GM21717 (cell line): ENCODE measurements around the gene BPIFA3.

ENCODE experiments used
- ATAC-seq: cut with Tn5 transposase; IDR thresholded peaks from one replicate; pipeline ENCODE4 v1.9.1; 2021; ENCODE audit warnings: mild to moderate bottlenecking, moderate library complexity; ENCODE audit not compliant: unreplicated experiment

BPIFA3 gene

DNA sequence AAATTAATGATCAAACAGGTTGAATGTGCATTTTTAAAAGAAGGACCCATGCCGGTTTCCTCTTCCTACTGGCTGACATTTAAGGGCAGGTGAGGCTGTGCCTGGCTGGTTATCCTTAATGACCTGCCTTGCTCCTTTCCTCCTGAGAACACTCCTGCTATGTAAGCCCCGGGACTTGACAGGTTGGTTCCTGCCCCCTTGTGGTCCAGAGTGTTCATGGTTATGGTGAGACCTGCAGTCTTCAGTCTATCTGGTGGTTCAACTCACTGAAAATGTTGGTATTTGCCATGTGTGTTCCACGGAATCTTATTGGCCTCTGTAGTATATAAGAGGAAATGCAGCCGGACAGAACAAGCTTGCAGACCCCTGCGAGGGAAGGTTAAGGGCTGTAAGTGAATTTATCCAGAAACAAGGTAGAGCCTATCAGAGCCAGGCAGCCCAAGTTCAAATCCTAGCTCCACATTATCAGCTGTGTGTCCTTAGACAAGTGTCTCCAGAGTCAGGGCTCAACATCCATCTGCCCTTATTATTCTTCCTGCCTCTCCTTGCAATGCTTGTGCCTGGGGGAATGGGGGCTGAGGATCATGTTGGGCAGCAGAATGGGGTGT, 5.2 kb upstream of the BPIFA3 start:
- ATAC-seq, result no peak

DNA sequence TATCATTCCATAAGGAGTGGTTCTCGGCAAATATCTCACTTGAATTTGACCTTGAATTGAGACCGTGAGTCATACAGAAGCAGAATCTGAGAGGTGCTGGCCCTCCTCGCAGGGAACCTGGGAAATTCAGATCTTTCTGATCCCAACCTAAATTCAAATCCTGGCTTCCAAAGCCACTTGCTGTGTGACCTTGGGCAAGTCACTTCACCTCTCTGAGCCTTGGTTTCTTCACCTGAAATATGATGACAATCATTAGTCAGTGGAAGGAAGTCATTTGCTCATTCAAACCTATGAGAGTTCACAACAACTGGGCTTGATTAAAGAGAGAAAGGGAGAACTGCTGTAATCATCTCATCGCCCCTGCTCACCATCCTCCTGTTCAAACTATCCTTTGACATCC, 7.2 kb downstream of the BPIFA3 start:
- ATAC-seq, result no peak

DNA sequence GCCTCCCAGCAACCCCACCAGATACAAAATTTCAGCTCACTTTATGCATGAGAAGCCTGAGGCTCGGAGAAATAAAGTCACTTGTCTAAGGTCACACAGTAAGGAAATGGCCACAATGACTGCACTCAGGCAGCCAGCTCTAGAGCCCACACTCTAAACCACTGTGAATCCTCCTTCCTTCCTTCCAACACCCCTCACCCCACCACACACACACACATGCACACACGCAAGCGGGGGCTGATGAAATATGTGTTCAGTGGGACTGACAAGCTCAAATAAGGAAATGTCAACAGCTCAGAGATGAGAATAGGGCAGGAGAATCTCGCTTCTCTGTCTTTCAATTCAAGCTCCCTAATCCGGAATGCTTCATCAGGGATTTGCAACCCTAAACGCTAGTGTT, 12.7 kb downstream of the BPIFA3 start:
- ATAC-seq, result no peak

DNA sequence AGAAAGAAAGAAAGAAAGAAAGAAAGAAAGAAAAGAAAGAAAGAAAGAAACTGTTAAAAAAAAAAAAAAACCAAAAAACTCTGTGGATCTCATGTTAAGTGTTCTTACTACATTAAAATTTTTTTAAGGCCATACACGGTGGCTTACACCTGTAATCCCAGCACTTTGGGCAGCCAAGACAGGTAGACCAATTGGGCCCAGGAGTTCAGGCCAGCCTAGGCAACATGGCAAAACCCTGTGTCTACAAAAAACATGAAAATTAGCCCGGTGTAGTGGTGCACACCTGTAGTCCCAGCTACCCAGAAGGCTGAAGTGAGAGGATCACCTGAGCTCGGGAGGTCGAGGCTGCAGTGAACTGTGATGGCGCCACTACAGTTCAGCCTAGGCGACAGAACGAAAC, 14.1 kb downstream of the BPIFA3 start:
- no peak for ATAC-seq

DNA sequence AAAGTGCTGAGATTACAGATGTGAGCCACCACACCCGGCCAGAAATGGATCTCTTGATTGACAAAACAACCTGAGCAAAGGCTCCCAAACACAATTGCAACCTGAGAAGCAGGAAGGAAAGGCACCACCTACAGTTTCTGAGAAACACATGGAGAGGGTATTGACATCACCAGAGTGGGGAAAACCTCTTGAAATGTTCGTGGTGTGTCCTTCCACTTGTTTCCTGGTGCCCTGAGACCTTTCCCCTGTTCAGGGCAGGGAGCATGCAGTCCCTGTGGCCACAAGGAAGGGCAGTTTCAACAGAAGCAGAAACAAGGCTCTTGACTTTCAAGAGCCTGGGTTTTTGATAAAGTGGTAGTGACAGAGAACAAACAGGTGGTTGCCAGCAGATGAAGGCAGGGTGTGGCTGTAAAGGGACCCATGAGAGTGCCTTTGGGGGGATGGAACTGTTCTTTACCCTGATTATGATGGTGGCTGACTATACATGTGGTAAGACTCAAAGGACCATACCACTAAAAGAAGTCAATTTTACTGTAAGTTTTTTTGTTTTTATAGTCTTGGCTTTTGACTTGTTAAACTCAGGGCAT, 15.4 kb downstream of the BPIFA3 start:
- no peak for ATAC-seq

DNA sequence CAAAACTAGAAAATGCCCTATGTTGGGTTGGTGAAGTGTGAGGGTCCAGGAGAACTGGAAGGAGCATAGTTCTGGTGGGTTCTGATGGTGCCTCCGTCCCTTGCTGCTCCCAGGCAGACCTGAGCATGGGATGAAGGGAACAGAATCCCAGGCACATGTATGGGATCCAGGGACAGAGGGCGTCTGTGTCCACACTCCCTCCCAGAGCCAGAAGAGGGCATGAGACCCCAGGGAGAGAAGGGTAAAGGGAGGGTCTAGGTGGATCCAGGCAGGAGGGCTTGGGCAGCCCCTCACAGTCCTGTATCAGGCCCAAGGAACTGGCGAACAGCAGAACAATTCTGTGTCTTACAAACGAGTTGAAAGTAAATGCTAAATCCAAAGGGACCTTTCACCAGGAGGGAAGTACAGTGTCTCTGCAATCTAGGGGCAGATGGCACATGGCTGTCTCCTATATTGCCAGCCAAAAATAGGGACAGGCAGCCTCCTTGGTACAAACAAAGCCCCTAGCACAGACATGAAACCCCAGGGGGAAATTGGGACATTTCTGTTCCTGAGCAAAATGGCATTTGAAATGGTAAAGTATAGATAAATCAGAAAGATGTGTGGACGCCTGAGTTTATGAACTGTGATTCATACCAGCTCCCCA, 16.1 kb downstream of the BPIFA3 start:
- no peak for ATAC-seq

DNA sequence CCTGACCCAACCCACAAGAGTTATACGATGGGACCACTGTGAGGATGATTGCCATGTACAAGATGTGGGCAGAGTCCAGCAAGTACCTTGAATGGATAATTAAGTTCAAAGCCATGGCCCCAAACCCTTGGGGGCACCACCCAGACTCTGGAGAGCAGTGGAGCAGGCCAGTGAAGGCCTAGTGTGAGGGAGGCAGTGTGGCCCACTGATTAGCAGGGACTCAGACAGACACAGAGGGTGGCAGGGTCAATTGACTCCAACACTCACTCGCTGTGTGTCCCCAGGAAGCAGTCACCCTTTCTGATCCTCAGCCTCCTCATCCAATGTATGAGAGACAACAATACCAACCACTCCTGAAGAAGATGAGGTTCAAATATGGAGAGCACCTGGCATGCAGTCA, 16.9 kb downstream of the BPIFA3 start:
- ATAC-seq, result no peak

DNA sequence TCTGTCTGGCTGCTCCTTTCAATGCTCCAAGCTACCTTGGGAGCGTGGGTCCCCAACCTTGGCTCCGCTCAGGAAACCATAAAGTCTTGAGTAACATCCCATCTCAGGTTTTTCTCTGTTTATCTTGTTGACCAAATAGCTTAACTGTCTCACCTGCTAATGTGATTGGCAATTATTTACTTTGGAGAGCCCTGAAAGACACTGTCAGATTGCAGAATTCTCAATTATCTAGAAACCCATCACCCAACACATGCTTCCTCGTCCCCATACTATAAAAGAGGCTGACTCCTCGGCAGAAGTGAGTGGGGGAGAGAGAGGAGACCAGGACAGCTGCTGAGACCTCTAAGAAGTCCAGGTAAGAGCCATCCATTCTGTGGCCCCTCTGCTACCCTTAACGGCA, 18.5 kb downstream of the BPIFA3 start, which contains the start of gene BPIFA1:
TSS of gene BPIFA1 (plus strand) at position 301 of the 400 bp plus-strand sequence. CDS start 1,716 bp downstream, outside the sequence.
- no peak for ATAC-seq

DNA sequence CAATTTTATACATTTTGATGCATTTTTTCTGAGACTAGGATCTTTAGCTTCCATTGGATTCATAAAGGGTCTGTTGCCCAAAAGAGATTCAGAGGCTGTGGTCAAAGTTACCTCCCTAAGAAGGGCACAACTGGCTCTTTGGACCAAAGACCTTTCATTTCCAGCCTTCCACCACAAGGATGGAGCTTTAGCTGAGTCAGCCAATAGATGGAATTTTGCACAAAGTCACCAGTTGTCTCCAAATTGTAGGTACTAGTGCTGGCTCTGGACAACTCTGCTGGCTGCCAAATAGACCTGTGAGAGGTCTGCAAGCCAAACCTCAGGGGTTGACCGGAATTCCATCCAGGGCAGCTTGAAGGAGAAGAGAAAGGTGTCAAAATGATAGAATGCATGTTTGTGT, 19.2 kb downstream of the BPIFA3 start:
- no peak for ATAC-seq

DNA sequence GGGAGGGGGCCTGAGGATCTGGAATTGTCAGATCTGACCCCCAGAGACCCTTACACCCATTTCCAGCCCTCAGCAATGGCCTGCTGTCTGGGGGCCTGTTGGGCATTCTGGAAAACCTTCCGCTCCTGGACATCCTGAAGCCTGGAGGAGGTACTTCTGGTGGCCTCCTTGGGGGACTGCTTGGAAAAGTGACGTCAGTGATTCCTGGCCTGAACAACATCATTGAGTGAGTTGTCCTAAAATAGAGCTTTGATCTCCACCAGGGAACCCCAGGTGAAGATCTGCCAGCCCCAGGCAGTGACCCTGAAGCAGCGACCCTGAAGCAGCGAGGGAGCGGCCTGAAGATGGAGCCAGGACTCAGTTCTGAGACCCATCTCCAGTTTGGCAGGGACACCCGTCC, 20.8 kb downstream of the BPIFA3 start:
- no peak for ATAC-seq

DNA sequence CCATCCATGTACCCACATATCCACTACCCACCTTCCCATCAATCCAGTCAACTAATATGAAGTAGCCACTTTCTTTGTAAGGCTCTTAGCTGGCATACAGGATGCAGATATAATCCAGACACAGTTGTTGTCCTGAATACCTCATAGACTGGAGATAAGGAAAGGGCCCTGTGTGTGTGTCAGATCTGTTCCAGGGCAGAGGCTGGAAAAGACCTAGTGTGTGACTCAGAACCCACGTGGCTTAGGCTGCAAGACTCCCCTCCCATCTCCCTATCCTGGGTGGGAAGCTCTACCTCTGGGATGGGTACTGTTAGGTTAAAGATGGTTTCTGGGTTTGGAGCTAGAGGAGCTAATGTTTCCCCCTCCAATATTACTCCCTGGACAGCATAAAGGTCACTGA, 22.3 kb downstream of the BPIFA3 start:
- ATAC-seq, result no peak

DNA sequence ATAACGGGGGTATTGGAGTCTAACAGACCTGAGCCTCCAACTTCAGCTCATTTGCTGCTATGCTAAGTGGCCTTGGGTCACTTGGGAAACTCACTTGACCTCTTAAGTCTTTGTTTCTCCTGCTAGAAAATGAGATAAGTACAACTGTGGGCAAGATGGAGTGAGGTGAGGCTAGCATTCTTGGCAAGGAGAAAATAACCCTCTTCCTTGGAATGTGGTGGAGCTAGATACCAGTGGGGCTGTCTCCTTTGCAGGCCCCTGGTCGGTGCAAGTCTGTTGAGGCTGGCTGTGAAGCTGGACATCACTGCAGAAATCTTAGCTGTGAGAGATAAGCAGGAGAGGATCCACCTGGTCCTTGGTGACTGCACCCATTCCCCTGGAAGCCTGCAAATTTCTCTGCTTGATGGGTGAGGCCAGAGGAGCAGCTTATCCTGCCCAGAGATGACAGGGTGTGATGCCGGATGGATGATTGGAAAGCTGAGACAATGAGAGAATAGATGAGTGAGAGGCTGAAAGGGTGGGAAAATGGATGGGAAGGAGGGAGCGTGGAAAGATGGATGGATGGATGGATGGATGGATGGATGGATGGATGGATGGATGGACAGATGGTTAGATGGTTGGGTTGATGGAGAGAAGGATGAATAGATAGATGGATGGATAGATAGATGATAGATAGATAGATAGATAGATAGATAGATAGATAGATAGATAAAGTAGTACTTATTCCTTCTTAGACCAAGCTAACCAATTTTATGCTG, 23.0 kb downstream of the BPIFA3 start:
- no peak for ATAC-seq

DNA sequence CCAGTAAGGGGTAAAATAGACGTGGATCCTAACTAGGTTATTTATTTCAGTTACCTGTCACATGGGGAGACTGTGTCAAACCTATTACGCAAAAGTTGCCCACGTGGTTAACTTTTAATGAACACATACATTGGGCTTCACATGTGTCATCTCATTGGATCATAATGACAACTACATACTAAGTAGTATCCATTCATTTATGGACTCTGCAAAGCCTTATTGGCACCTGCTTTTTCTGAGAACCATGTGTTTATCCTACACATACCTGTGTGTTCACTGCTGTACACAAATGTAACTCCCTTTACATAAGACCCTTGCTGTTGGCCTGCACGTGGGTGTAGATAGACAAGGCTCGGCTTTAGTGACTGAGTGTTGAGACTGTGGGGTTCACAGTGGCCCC, 23.8 kb downstream of the BPIFA3 start:
- no peak for ATAC-seq

DNA sequence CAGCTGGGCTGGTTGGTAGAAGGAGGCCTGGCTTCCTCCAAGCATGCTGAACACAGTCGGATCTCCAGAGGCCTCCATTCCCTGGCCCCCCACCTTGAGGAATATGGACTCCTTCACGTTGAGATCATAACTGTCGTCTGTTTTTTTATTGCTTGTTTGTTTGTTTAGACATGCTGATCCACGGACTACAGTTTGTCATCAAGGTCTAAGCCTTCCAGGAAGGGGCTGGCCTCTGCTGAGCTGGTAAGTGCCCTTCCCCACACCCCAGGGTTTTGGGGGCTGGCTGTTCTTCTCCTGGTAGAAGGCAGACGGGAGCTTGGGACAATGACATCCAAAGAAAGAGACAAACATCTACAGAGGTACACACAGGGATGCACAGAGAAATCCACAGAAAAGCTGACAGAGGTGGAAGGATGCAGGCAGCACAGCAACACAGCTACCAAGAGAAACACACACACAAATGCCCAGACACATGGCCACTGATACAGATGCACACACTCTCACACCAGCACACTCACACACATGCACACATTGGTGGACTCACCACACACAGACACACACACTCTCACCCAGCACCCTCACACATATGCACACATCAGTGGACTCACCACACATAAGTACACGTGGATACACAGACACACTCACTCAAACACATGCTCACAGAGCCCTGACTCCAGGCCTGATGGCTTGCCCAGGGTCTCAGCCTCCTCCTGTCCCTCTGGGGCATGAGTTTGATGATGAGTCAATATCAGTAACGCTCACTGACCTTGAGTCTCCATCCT, 25.4 kb downstream of the BPIFA3 start:
- no peak for ATAC-seq

DNA sequence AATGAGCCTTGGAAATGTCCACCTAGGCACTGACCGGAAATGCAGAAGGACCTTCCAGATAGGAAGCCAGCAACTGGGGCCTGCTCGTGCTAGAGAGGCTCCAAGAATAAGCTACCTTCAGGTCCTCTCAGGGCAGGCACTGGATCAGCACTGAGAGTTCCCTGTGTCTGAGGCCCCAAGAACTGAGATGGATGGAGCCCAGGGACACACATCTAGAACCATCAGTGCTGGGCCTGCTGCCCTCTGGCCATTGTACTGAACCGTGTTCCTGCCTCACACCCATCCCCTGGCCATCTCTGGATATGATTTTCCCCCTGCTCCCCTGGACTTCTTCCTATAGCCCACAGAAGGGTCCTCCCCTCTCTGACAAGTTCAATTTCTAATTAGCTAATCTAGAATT, 28.9 kb downstream of the BPIFA3 start:
- no peak for ATAC-seq

DNA sequence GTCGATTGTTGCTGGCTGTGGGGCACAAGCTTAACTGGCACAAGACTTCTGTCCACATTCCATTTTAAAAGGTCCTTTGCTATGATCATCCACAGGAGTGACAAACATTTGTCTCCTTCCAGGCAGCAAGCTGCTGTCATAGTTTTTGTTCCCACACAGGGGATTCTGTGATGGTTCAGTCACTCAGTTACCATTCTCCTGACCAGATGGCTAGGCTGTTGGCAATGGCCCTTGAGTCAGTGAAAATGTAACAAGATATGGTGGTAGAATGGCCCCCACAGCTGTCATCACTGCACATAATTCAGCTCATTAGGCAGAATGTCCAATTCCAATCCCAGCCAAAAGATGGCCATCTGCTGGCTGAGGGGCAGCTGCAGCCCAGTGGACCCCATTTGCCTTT, 32.3 kb downstream of the BPIFA3 start:
- no peak for ATAC-seq

DNA sequence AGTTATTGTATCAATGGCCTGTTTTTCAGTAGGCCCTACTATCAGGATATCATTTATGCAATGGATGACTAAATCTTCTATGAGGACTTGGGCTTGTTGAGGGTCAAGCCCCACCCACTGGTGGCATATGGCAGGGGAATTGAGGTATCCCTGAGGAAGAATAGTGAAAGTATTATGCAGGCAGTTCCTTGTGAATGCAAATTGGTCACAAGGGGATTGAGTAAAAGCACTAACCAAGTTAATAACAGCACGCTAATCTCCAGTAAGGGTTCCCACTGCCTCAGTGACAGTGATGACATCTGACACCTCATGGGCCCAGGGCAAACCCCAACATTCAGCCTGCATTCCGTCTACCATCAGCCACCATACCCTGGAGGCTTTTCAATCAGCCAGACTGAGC, 33.5 kb downstream of the BPIFA3 start:
- no peak for ATAC-seq

DNA sequence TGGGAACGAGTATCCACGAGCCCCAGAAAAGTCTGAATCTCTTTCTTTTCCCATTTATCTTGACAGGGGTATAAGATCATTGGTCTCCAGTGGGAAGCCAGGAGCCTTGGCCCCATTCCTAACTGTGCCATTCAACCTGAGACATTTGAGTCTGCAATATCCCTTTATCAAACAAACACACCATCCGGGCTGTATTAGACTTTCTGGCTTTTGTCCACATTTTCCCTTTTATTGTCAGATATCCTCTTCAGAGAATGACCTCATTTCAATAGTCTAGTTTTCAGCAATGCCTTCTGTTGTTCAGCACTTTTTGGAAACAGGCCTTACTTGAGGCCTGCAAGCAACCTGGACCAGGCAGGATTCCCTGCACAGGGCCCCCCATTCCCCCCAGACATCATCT, 34.3 kb downstream of the BPIFA3 start:
- ATAC-seq, result no peak

DNA sequence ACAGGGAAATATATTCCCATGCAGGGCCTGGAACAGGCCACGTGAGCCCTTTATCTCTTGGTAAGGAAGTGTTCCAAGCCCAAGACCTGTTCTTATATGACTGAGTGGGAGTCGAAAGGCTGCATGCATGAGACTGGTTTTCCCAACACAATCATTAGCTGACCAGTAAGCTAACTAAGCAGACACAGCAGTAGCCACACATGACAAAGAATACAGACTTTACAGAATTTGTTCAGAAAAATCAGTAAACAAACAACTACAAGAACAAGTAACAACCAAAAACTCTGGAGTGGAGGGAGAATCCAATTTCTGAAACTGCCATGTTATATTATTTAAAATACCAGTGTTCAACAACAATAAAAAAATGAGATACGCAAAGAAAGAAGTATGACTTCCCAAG, 35.3 kb downstream of the BPIFA3 start:
- ATAC-seq, result no peak

DNA sequence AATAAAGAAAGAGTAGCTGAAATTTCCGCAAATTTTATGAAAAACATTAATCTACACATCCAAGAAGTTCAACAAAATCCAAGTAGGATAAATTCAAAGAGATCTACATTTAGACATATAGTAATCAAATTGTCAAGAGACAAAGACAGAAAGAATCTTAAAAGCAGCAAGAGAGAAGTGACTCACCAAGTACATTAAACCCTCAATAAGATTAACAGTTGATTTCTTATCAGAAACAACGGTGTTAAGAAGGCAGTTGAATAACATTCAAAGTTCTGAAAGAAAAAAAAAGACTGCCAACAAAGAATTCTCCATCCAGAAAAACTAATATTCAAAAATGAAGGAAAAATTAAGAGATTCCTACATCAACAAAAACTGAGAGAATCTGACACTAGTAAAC, 37.9 kb downstream of the BPIFA3 start:
- ATAC-seq, result no peak

DNA sequence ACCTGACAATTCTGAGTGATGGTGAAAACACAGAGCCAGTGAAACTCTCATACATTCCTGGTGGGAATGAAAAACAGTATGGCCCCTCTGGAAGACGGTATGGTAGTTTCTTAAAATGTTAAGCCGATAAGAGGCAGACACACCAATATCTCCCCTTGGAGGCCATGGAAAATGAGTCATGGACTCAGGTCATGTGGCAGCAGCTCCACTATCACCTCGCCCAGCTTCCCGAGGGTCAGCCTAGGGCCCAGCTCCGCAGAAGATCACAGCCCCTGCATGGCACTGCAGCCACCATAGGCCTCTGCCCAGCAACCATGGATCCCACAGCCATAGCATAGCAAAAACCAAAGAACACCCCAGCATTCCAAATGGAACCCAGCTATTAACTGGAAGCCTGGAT, 40.1 kb downstream of the BPIFA3 start:
- ATAC-seq, result no peak
